ENCODE measurements around the gene VPS13D.

VPS13D gene

DNA sequence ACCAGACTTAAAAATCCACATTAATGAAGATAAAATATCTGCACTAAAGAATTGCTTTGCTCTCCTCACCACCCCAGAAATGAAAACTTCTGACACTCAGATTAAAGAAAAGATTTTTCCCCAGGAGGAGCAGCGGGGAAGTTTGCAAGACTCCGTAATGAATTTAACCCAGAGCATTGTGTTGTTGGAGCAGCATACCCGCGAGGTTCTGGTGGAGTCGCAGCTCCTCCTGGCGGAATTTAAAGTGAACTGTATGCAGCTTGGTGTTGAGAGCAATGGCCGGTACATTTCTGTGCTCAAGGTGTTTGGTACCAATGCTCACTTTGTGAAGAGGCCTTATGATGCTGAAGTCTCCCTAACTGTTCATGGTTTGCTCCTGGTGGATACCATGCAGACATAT is 46.4 kb downstream of the VPS13D start:
- no peaks in the 10 kb centered on the region for H3K9me2 ChIP-seq (ENCODE audit: low read depth, low read length)

DNA sequence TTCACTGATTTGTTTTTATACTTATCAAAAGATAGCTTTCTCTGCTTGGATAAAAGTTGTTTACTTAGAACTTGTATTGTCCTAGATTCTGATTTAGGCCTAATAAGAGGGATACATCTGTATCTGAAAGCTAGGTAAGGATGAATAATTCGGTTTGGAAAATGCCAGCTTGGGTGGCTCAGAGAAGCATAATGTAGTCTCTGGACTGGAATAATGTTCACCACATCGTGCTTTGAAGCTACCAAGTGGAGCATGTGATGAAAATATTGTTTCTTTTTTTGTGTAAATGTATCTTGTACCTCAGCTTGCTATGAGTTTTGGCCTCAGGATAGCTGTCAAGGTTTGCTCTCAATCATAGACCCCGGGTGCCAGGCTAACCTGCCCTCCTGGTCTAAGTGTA is 49.2 kb downstream of the VPS13D start:
- H3K4me2 ChIP-seq (ENCODE audit: low read length), result no peak overlapping the region
- H3K36me3 ChIP-seq (ENCODE audit: insufficient read depth, low read length), result peaks cover 26% of the 10 kb centered on the region; the same call in 1 of the 2 replicates

More for the DNA sequence above, 46.4 kb downstream of the VPS13D start:
- H3K4me2 ChIP-seq (ENCODE audit: low read length), result no peak overlapping the region
- H3K9ac ChIP-seq (ENCODE audit: low read length), result no peak overlapping the region
- no peak for TF ChIP-seq EZH2 (IDR thresholded peaks at IDR 0.05; ENCODE audit: borderline replicate concordance, low read length)
- TF ChIP-seq CTCF (IDR thresholded peaks at IDR 0.05; ENCODE audit: low read length), result peak; percentile 70
- H3K9me3 ChIP-seq (ENCODE audit: low read length), result no peaks in the 10 kb centered on the region
- H3K79me2 ChIP-seq (ENCODE audit: insufficient read depth, low read length), result no peaks in the 10 kb centered on the region
- H4K20me1 ChIP-seq (ENCODE audit: insufficient read depth, low read length), result no peaks in the 10 kb centered on the region
- no peaks in the 10 kb centered on the region for H3K27me3 ChIP-seq (ENCODE audit: insufficient read depth, low read length)
- peaks cover 23% of the 10 kb centered on the region; the same call in 1 of the 2 replicates for H3K36me3 ChIP-seq (ENCODE audit: insufficient read depth, low read length)
- H3K4me1 ChIP-seq (ENCODE audit: insufficient read depth, low read length, severe bottlenecking), result no peaks in the 10 kb centered on the region
- H3F3A ChIP-seq (ENCODE audit: insufficient read depth, low read length), result no peaks in the 10 kb centered on the region
- H3K4me3 ChIP-seq (ENCODE audit: low read depth, low read length, poor library complexity, severe bottlenecking), result no peak overlapping the region
- no peak overlapping the region for H3K27ac ChIP-seq (ENCODE audit: low read depth, low read length, poor library complexity, severe bottlenecking)
- no peak overlapping the region for H2AFZ ChIP-seq (ENCODE audit: low read length)

DNA sequence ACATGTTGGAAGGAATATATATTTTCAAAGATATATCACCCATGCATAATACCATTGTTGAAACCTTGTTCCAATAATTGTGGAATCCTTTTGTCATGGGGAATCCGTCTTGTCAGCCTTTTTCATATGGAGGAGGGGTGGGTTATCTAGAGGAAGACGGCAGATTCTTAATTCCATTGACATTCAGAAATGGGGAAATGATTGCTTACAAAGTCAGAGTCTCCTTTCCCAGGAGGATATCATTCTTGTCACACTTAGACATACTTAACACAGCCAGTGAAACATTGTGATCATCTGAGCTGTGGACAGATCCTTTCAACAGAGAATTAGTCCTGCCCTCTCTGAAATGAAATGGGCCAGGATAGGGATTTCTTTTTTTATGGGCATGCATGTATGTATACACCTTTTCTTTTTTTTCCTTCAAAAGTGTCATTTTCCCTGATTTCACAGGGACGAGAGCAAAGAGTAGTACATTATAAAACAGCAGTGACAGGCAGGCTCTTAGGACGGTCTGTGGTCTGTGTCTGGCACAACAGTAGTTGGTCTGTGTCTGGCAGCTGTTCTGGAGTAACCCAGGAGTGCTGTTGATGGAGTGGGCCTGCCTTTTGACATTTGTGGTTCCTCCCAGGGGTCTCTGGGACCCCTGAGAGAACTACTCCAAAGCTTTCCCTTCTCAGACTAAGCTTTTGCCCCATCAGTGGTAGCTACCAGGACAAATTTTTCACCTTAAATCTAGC is 50.1 kb downstream of the VPS13D start:
- H3K36me3 ChIP-seq (ENCODE audit: insufficient read depth, low read length), result peaks cover 26% of the 10 kb centered on the region; the same call in 1 of the 2 replicates
- H3K4me2 ChIP-seq (ENCODE audit: low read length), result no peak overlapping the region
- TF ChIP-seq EZH2 (IDR thresholded peaks at IDR 0.05; ENCODE audit: borderline replicate concordance, low read length), result no peak
- no peak for TF ChIP-seq CTCF (IDR thresholded peaks at IDR 0.05; ENCODE audit: low read length)
- no peaks in the 10 kb centered on the region for H3K79me2 ChIP-seq (ENCODE audit: insufficient read depth, low read length)
- no peak overlapping the region for H3K9ac ChIP-seq (ENCODE audit: low read length)
- H3K9me3 ChIP-seq (ENCODE audit: low read length), result no peaks in the 10 kb centered on the region
- no peak overlapping the region for H3K4me3 ChIP-seq (ENCODE audit: low read depth, low read length, poor library complexity, severe bottlenecking)
- H3K27me3 ChIP-seq (ENCODE audit: insufficient read depth, low read length), result no peaks in the 10 kb centered on the region
- H3K9me2 ChIP-seq (ENCODE audit: low read depth, low read length), result no peaks in the 10 kb centered on the region
- no peaks in the 10 kb centered on the region for H3F3A ChIP-seq (ENCODE audit: insufficient read depth, low read length)
- H3K27ac ChIP-seq (ENCODE audit: low read depth, low read length, poor library complexity, severe bottlenecking), result no peak overlapping the region
- no peaks in the 10 kb centered on the region for H4K20me1 ChIP-seq (ENCODE audit: insufficient read depth, low read length)
- no peaks in the 10 kb centered on the region for H3K4me1 ChIP-seq (ENCODE audit: insufficient read depth, low read length, severe bottlenecking)
- no peak overlapping the region for H2AFZ ChIP-seq (ENCODE audit: low read length)

More for the DNA sequence above, 49.2 kb downstream of the VPS13D start:
- Histone ChIP-seq H3K4me1 (ENCODE audit: insufficient read depth, low read length, severe bottlenecking) (no peaks in the 10 kb centered on the region), H3K9me2 (ENCODE audit: low read depth, low read length) (no peaks in the 10 kb centered on the region), H3F3A (ENCODE audit: insufficient read depth, low read length) (no peaks in the 10 kb centered on the region), H2AFZ (ENCODE audit: low read length) (no peak overlapping the region), H3K4me3 (ENCODE audit: low read depth, low read length, poor library complexity, severe bottlenecking) (no peak overlapping the region), H3K9me3 (ENCODE audit: low read length) (no peaks in the 10 kb centered on the region), H3K27me3 (ENCODE audit: insufficient read depth, low read length) (no peaks in the 10 kb centered on the region), H3K9ac (ENCODE audit: low read length) (no peak overlapping the region), H3K79me2 (ENCODE audit: insufficient read depth, low read length) (no peaks in the 10 kb centered on the region), H3K27ac (ENCODE audit: low read depth, low read length, poor library complexity, severe bottlenecking) (no peak overlapping the region), H4K20me1 (ENCODE audit: insufficient read depth, low read length) (no peaks in the 10 kb centered on the region)
- TF ChIP-seq EZH2 (IDR thresholded peaks at IDR 0.05; ENCODE audit: borderline replicate concordance, low read length) (no peak), CTCF (IDR thresholded peaks at IDR 0.05; ENCODE audit: low read length) (no peak)
